Progenitor cell of endocrine pancreas (in vitro differentiated cells): ENCODE data around the gene ATXN1. TPM values are rescaled to one million over a fixed set of nuclear protein-coding genes. Genes with fewer than 3 reads are reported as not detected.
A peak's percentile ranks its signal among the peaks of the same experiment; 100 is the strongest.

Source experiments
- DNase-seq: peaks from one replicate; pipeline ENCODE4 v3.0.0; 2021; ENCODE audit warnings: low spot score; ENCODE audit not compliant: unreplicated experiment
- H3K27ac Mint-ChIP-seq: 2 replicates; pipeline ENCODE4 v1.8.0; 2021; ENCODE audit warnings: mild to moderate bottlenecking, moderate library complexity, mixed read lengths
- H3K27me3 Mint-ChIP-seq: 2 replicates; pipeline ENCODE4 v1.8.0; 2021; ENCODE audit warnings: mixed read lengths
- H3K36me3 Mint-ChIP-seq: 2 replicates; pipeline ENCODE4 v1.8.0; 2022; ENCODE audit warnings: mixed read lengths; ENCODE audit not compliant: insufficient read depth
- H3K4me1 Mint-ChIP-seq: 2 replicates; pipeline ENCODE4 v1.8.0; 2021; ENCODE audit warnings: low read depth, mixed read lengths
- H3K4me3 Mint-ChIP-seq: 2 replicates; pipeline ENCODE4 v1.8.0; 2021; ENCODE audit warnings: low read depth, mild to moderate bottlenecking, moderate library complexity, mixed read lengths
- H3K9me3 Mint-ChIP-seq: 2 replicates; pipeline ENCODE4 v1.8.0; 2021; ENCODE audit warnings: low read depth, mixed read lengths
- total RNA-seq: library from RNA; stranded (reverse); gene quantifications from 2 replicates; pipeline ENCODE4 v1.2.1, GENCODE V29; 2021
- TF ChIP-seq, protein P1 (sequence below): fragments of 200-600 bp; sonication (generic); IDR thresholded peaks from one replicate; pipeline ENCODE4 v1.5.0; 2021; ENCODE audit warnings: antibody characterized with exemption, mild to moderate bottlenecking; ENCODE audit not compliant: unreplicated experiment

ATXN1 gene
- total RNA-seq, 1 donor from 2014 or later: 35.8 TPM

DNA sequence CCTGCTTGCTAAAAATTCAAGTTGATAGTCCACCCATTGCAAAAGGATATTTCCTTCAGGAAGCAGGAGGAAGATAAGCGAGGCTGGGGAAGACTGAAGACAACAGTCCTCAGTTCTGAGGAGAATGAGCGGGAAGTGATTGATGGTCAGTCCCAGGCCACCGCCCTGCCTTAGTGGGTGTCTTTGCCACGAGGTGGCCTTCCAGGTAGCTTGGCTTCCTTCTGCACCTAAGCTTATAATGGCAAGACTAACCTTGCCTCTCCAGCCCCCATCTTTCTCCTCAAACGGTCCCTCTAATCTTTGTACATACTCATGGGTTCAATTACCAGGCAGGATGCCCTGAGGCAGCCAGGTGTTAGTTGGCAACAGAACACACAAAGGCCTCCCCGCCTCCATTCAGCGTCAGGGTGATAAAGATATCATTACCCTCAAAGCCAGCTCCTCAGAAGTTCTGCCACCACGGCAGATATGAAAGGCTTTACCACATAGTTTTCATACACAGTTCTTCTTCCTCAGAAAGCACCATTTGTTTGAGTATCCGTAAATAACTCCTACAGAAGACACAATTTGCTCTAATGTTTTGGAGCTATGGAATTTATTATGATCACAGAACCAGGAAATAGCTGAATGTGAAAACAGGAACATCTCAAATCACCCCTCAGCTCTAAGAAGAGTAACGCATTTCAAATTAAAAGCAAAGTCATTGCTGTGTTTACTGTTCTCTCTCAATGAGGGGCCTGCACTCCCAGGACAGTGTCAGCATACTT, 249.4 kb downstream of the ATXN1 start:
- no peak for DNase-seq
- Mint-ChIP-seq H3K9me3 (no peaks in the 10 kb centered on the region), H3K27ac (peak overlapping the region; percentile 77), H3K36me3 (no peaks in the 10 kb centered on the region), H3K27me3 (no peaks in the 10 kb centered on the region), H3K4me3 (no peak overlapping the region), H3K4me1 (peaks cover 23% of the 10 kb centered on the region)
- TF ChIP-seq, protein P1, sequence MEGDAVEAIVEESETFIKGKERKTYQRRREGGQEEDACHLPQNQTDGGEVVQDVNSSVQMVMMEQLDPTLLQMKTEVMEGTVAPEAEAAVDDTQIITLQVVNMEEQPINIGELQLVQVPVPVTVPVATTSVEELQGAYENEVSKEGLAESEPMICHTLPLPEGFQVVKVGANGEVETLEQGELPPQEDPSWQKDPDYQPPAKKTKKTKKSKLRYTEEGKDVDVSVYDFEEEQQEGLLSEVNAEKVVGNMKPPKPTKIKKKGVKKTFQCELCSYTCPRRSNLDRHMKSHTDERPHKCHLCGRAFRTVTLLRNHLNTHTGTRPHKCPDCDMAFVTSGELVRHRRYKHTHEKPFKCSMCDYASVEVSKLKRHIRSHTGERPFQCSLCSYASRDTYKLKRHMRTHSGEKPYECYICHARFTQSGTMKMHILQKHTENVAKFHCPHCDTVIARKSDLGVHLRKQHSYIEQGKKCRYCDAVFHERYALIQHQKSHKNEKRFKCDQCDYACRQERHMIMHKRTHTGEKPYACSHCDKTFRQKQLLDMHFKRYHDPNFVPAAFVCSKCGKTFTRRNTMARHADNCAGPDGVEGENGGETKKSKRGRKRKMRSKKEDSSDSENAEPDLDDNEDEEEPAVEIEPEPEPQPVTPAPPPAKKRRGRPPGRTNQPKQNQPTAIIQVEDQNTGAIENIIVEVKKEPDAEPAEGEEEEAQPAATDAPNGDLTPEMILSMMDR: no peak

DNA sequence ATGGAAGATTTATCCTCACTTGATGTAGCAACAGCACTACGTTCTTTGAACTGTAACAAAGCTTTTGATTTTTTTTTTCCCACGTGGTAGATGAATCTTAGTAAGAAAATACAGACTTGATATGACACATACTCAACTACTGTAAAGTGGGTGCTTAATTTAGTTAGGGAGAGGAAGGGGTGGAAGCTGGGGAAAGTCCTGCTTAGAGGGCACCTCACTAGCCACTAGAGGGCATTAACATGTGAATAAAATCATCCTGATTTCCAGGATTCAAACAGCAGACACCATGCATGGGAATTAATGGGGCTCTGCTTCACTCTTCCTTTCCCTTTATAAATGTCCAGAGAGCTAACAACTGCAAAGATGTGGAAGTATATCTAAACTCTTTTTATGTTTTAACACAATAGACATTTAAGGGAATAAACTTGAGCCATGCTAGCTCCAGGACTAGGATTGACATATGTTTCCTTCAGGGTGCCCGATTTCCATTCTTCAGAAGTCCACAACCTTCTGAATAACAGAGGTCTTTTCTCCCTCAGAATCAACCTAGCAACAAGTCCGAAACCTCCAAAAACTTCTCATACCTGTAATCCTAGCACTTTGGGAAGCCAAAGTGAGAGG, 250.1 kb downstream of the ATXN1 start:
- peak overlapping the region; percentile 77 for H3K27ac Mint-ChIP-seq
- no peaks in the 10 kb centered on the region for H3K27me3 Mint-ChIP-seq
- DNase-seq: no peak
- H3K9me3 Mint-ChIP-seq: no peaks in the 10 kb centered on the region
- no peak overlapping the region for H3K4me3 Mint-ChIP-seq
- peaks cover 21% of the 10 kb centered on the region for H3K4me1 Mint-ChIP-seq
- H3K36me3 Mint-ChIP-seq: no peaks in the 10 kb centered on the region
- TF ChIP-seq, protein P1: peak; percentile 64

DNA sequence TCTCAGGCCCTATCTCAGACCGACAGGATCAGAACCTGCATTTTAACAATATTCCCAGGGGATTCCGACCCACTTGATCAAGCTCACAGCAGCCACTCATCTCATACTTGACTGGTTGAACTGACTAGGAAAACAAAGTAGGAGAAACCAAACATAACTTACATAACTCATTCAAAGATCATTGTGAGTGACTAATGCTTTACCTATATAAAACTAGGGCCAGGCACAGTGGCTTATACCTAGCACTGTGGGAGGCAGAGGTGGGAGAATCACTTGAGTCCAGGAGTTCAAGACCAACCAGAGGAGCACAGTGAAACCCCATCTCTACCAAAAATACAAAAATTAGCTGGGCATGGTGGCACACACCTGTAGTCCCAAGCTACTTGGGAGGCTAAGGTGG, 251.0 kb downstream of the ATXN1 start:
- peaks cover 21% of the 10 kb centered on the region for H3K4me1 Mint-ChIP-seq
- DNase-seq: no peak
- H3K36me3 Mint-ChIP-seq: no peaks in the 10 kb centered on the region
- no peak overlapping the region for H3K27ac Mint-ChIP-seq
- TF ChIP-seq, protein P1: no peak
- H3K9me3 Mint-ChIP-seq: no peaks in the 10 kb centered on the region
- H3K4me3 Mint-ChIP-seq: no peak overlapping the region
- H3K27me3 Mint-ChIP-seq: no peaks in the 10 kb centered on the region

DNA sequence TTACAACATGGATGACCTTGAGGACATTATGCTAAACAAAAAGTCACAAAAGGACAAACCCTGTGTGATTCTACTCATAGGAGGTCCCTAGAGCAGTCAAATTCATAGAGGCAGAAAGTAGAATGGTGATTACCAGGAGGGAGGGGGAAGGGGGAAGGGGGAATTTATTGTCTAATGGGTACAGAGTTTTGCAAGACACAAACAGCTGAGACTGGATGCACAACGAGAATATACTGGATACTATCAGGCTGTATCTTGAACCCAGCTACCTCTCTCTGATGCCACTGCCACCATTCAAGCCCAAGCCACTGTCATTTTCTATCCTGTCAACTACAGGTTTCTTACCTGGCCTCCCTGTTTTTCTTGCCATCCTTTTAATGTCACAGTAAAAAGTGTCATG, 252.3 kb downstream of the ATXN1 start:
- Mint-ChIP-seq H3K9me3 (no peaks in the 10 kb centered on the region), H3K36me3 (no peaks in the 10 kb centered on the region), H3K27me3 (no peaks in the 10 kb centered on the region), H3K27ac (no peak overlapping the region), H3K4me3 (no peak overlapping the region), H3K4me1 (peaks cover 18% of the 10 kb centered on the region)
- DNase-seq: no peak
- TF ChIP-seq, protein P1: no peak

DNA sequence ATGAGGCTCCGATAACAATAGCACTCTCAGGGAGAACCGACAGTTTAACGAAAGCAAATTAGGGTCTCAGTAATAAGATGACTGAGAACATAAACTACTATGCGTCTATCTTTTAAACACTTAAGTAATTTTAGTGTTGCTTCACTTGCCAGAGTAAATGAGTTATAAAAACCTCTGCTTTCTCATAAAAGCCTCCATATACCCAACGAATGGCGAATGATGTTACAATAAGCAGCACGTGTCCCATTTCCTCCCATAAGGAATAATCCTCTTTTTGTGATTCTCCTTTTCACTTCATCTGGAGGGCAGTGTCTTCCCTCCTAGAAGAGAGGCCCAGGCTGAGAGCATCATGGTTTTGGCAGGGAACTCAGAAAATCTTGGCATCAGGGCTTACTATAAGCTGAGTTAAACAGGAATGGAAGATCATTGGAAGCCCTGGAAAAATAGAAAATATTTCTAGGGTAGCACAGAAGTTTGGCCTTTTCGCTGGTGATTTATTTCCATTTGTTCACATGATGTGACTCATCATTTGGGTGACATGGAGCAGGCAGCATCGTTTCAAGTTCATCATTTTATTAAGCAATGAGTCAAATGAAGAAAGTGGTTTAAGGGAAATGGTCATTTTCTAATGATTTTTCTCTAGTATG, 255.4 kb downstream of the ATXN1 start:
- Mint-ChIP-seq H3K9me3 (peaks cover 3% of the 10 kb centered on the region), H3K27ac (no peak overlapping the region), H3K4me3 (no peak overlapping the region)

More for the DNA sequence above, 255.4 kb downstream of the ATXN1 start:
- TF ChIP-seq, protein P1: no peak
- no peaks in the 10 kb centered on the region for H3K36me3 Mint-ChIP-seq
- H3K27me3 Mint-ChIP-seq: no peaks in the 10 kb centered on the region
- peaks cover 2% of the 10 kb centered on the region for H3K4me1 Mint-ChIP-seq
- no peak for DNase-seq
